SK-N-SH (cell line): ENCODE results near the gene MSL3B.

Source experiments
- CTCF ChIA-PET: fragments of 300-600, 350-600 bp; formaldehyde crosslinking; extraction: SDS; loops from one replicate; lab custom pipeline; 2021; lab: Yijun Ruan, JAX
- POLR2A ChIA-PET: fragments of 350-600 bp; sonication (Branson Sonifier 250); formaldehyde crosslinking; extraction: SDS; loops from one replicate; lab custom pipeline; 2020; ENCODE audit warnings: antibody characterized with exemption, inconsistent platforms; lab: Yijun Ruan, JAX
- DNase-seq: peaks from one replicate; pipeline ENCODE4 v3.0.0; 2012
- H2AFZ ChIP-seq: fragments of 200-600 bp; sonication (generic); 2 replicates; pipeline ENCODE4 v1.8.1; 2016; ENCODE audit warnings: antibody characterized with exemption, mild to moderate bottlenecking, low read depth
- H3F3A ChIP-seq: fragments of 200-600 bp; sonication (generic); replicated peaks from 2 replicates; pipeline ENCODE3; 2016; ENCODE audit warnings: antibody characterized with exemption, mild to moderate bottlenecking; ENCODE audit not compliant: insufficient read depth
- H3K27ac ChIP-seq, 2 experiments: fragments of 200-500 bp in 1 of 2; fragments of 200-600 bp in 1 of 2; sonication (Bioruptor generic) in 1 of 2; sonication (generic), shearing (Covaris generic) in 1 of 2; 2 replicates each; pipeline versions ENCODE4 v1.5.1 to v1.6.1; 2014 to 2016; ENCODE audit warnings: low read depth in 2 of 2, inconsistent platforms in 1 of 2, low read length in 1 of 2, mild to moderate bottlenecking in 1 of 2, mixed read lengths in 1 of 2
- H3K27me3 ChIP-seq: fragments of 200-600 bp; sonication (generic), shearing (Covaris generic); 2 replicates; pipeline ENCODE4 v1.6.1; 2016; ENCODE audit warnings: mixed run types; ENCODE audit not compliant: insufficient read depth
- H3K36me3 ChIP-seq, 2 experiments: fragments of 200-500 bp in 1 of 2; fragments of 200-600 bp in 1 of 2; sonication (Bioruptor generic) in 1 of 2; sonication (generic) in 1 of 2; replicated peaks in 1 of 2; 2 replicates each; pipeline versions ENCODE3 to v1.5.1; 2014 to 2016; ENCODE audit warnings: low read length in 1 of 2, mild to moderate bottlenecking in 1 of 2; ENCODE audit not compliant: insufficient read depth in 2 of 2, control insufficient read depth in 1 of 2
- H3K4me1 ChIP-seq, 2 experiments: fragments of 200-500 bp in 1 of 2; fragments of 200-600 bp in 1 of 2; sonication (Bioruptor generic) in 1 of 2; sonication (generic), shearing (Covaris generic) in 1 of 2; 2 replicates each; pipeline versions ENCODE4 v1.5.1 to v1.6.1; 2014 to 2016; ENCODE audit warnings: low read depth in 1 of 2, low read length in 1 of 2, mixed run types in 1 of 2; ENCODE audit not compliant: insufficient read depth in 2 of 2, control insufficient read depth in 1 of 2
- H3K4me2 ChIP-seq: fragments of 200-600 bp; sonication (generic), shearing (Covaris generic); 2 replicates; pipeline ENCODE4 v1.6.1; 2017; ENCODE audit warnings: mixed run types
- H3K4me3 ChIP-seq, 2 experiments: fragments of 200-500 bp in 1 of 2; fragments of 200-600 bp in 1 of 2; sonication (Bioruptor generic) in 1 of 2; sonication (generic), shearing (Covaris generic) in 1 of 2; 2 replicates each; pipeline versions ENCODE4 v1.5.1 to v1.8.1; 2014 to 2016; ENCODE audit warnings: low read depth in 2 of 2, inconsistent platforms in 1 of 2, low read length in 1 of 2, mild to moderate bottlenecking in 1 of 2, mixed read lengths in 1 of 2, moderate library complexity in 1 of 2
- H3K79me2 ChIP-seq: fragments of 200-600 bp; sonication (generic); 2 replicates; pipeline ENCODE4 v1.8.1; 2017; ENCODE audit warnings: mild to moderate bottlenecking; ENCODE audit not compliant: insufficient read depth
- H3K9ac ChIP-seq: fragments of 200-600 bp; sonication (generic); 2 replicates; pipeline ENCODE4 v1.6.1; 2017; ENCODE audit warnings: mixed run types
- H3K9me2 ChIP-seq: fragments of 200-600 bp; sonication (generic); 2 replicates; pipeline ENCODE4 v1.6.1; 2017; ENCODE audit warnings: mixed run types
- H3K9me3 ChIP-seq: fragments of 200-600 bp; sonication (generic); 2 replicates; pipeline ENCODE4 v1.6.1; 2017; ENCODE audit warnings: mixed run types, mild to moderate bottlenecking, moderate library complexity
- H4K20me1 ChIP-seq: fragments of 200-600 bp; sonication (generic); 2 replicates; pipeline ENCODE4 v1.6.1; 2017; ENCODE audit warnings: mild to moderate bottlenecking, mixed run types; ENCODE audit not compliant: insufficient read depth
- ELF1 ChIP-seq: IDR thresholded peaks from 2 replicates; pipeline ENCODE4 v1.4.0; 2012
- FOSL2 ChIP-seq: IDR thresholded peaks from 2 replicates; pipeline ENCODE4 v1.4.0; 2012; ENCODE audit warnings: low read depth, mild to moderate bottlenecking, moderate library complexity, borderline replicate concordance
- GABPA ChIP-seq: IDR thresholded peaks from 2 replicates; pipeline ENCODE4 v1.4.0; 2012; ENCODE audit warnings: low read depth, mild to moderate bottlenecking
- GATA2 ChIP-seq: sonication (generic); formaldehyde crosslinking; IDR thresholded peaks from 2 replicates; pipeline ENCODE4 v1.5.0; 2020; ENCODE audit warnings: mild to moderate bottlenecking, missing genetic modification reagents
- NRF1 ChIP-seq: IDR thresholded peaks from 2 replicates; pipeline ENCODE4 v1.6.1; 2012; ENCODE audit warnings: low read depth, mild to moderate bottlenecking, low read length
- POLR2AphosphoS5 ChIP-seq: IDR thresholded peaks from 2 replicates; pipeline ENCODE4 v1.6.1; 2012; ENCODE audit warnings: low read depth, low read length
- RCOR1 ChIP-seq: fragments of 150-350 bp; IDR thresholded peaks from 2 replicates; pipeline ENCODE4 v1.6.1; 2017; ENCODE audit warnings: antibody characterized with exemption, low read length
- SMC3 ChIP-seq: IDR thresholded peaks from 2 replicates; pipeline ENCODE4 v1.6.1; 2012; ENCODE audit warnings: low read depth, low read length, improper control_type of control experiment
- TAF1 ChIP-seq: IDR thresholded peaks from 2 replicates; pipeline ENCODE4 v1.6.1; 2012; ENCODE audit warnings: low read depth, mild to moderate bottlenecking, low read length, moderate library complexity, borderline replicate concordance
- TCF12 ChIP-seq: IDR thresholded peaks from 2 replicates; pipeline ENCODE4 v1.4.0; 2012
- YY1 ChIP-seq: IDR thresholded peaks from 2 replicates; pipeline ENCODE4 v1.4.0; 2012; ENCODE audit warnings: low read depth, mild to moderate bottlenecking
- WGBS: methylation state at CpG from one replicate; pipeline ENCODE4 v1.1.6; 2017; ENCODE audit warnings: low lambda C conversion rate; 5-methylcytosine and 5-hydroxymethylcytosine counted together
- TF ChIP-seq, protein P1 (sequence below): fragments of 150-350 bp; IDR thresholded peaks from 2 replicates; pipeline ENCODE4 v1.6.1; 2017; ENCODE audit warnings: antibody characterized with exemption, low read length, low read depth, borderline replicate concordance
- TF ChIP-seq, protein P2 (sequence below): IDR thresholded peaks from 2 replicates; pipeline ENCODE4 v1.4.0; 2012; ENCODE audit warnings: low read depth, borderline replicate concordance
- TF ChIP-seq, protein P3 (sequence below): fragments of 200-600 bp; sonication (generic); IDR thresholded peaks from 2 replicates; pipeline ENCODE4 v1.6.1; 2017; ENCODE audit warnings: antibody characterized with exemption, mild to moderate bottlenecking, moderate library complexity
- TF ChIP-seq, protein P4 (sequence below): IDR thresholded peaks from 2 replicates; pipeline ENCODE4 v1.4.0; 2012; ENCODE audit warnings: low read depth, borderline replicate concordance
- TF ChIP-seq, protein P5 (sequence below): IDR thresholded peaks from 2 replicates; pipeline ENCODE4 v1.4.0; 2012; ENCODE audit warnings: low read depth

Gene MSL3B

DNA sequence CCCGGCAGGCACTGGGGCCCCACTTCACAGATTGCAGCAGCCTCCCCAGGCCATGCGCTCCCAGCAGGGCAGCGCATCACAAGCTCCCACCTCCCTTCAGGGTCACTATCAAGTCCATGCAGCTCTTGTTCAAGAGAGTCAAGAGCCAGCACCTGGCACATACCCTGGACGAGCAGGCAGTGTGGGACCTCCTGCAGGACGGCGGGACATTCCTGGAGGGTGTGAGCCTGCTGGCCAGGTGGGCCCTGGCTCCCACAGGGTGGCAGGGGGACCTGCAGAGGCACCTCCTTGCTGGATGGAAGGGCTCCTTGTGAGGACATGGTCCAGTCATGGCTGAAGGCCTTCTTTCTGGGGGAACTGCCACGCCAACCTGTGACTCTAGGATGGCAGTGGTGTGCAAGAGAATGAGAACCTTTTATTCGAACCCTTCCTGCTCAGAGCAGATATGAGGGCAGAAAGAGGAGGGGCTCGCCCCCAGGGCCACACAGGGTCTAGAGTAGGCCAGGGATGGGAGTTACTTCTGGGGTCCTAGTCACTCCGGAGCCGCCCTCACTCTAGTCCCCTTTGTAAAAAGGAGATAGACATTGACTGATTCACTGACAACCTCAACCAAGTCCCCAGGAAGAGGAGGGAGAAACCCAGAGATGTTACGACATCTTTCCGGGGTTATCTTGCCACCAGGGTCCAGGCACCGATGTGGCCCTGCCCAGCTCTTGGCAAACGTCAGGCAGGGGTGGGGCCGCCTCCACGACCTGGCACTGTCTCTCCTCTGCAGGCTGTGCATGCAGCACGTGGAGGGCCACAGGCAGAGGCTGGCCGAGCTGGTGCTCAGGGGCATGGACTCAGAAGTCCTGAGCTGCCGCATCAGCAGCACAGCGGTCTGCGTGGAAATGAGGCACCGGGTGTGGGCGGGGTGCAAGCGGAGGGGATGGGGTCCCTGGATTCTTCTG, 45.1 kb downstream of the MSL3B start:
- Histone ChIP-seq H3K9ac (no peak overlapping the region), H3K4me2 (no peak overlapping the region), H3K27me3 (no peaks in the 10 kb centered on the region), H3K4me3 (no peak overlapping the region), H3K79me2 (no peaks in the 10 kb centered on the region), H3F3A (no peaks in the 10 kb centered on the region), H3K9me3 (no peaks in the 10 kb centered on the region), H3K9me2 (no peaks in the 10 kb centered on the region), H3K27ac (no peak overlapping the region)
- ChIA-PET POLR2A (no interaction called here), CTCF (no interaction called here)
- WGBS: 79% methylated on average over 16 of the region's 25 CpGs
- TF ChIP-seq POLR2AphosphoS5 (no peak), GABPA (no peak), FOSL2 (no peak), GATA2 (CRISPR knock-in tag) (no peak), SMC3 (no peak), ELF1 (no peak), TAF1 (no peak), NRF1 (no peak)
- TF ChIP-seq, protein P1, sequence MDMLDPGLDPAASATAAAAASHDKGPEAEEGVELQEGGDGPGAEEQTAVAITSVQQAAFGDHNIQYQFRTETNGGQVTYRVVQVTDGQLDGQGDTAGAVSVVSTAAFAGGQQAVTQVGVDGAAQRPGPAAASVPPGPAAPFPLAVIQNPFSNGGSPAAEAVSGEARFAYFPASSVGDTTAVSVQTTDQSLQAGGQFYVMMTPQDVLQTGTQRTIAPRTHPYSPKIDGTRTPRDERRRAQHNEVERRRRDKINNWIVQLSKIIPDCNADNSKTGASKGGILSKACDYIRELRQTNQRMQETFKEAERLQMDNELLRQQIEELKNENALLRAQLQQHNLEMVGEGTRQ: no peak
- TF ChIP-seq, protein P2, sequence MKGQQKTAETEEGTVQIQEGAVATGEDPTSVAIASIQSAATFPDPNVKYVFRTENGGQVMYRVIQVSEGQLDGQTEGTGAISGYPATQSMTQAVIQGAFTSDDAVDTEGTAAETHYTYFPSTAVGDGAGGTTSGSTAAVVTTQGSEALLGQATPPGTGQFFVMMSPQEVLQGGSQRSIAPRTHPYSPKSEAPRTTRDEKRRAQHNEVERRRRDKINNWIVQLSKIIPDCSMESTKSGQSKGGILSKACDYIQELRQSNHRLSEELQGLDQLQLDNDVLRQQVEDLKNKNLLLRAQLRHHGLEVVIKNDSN: no peak
- TF ChIP-seq, all 33 proteins: peak for 0
- no peaks in the 10 kb centered on the region for H3K36me3 ChIP-seq
- H4K20me1 ChIP-seq: no peaks in the 10 kb centered on the region
- no peak overlapping the region for H2AFZ ChIP-seq
- no peaks in the 10 kb centered on the region for H3K4me1 ChIP-seq
- DNase-seq: no peak

DNA sequence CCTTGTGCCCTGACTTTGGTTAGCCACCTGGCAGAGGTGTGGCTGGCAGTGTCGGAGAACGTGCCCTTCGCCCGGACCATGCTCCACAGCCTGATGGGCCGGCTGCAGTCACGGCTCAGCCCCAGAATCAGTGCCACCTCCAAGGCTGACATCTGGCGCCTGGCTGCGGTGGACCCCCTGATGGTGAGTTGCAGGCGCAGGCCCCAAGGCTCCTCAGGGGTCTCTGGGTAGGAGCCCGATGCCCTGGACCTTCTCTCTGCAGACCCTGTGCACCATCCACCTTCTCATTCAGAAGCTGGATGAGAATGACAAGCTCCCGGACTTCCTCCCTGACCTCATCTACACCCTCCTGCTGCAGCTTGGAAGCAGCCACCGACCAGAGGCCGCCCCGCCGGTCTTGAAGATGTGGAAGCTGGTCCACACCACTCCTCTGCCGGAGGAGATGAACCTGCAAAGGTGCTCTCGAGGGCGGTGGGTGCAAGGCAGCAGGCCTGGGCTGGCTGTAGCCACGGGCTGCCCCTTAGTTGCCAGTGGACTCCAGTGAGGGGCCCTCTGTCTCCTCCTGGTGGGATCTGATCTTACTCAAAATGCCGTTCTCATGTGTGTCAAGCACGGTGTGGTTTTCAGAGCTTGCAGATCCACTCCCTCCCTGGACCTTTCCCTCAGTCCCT, 46.0 kb downstream of the MSL3B start:
- H3K27me3 ChIP-seq: no peaks in the 10 kb centered on the region
- no peaks in the 10 kb centered on the region for H4K20me1 ChIP-seq
- no peaks in the 10 kb centered on the region for H3K9me3 ChIP-seq
- no peak overlapping the region for H3K9ac ChIP-seq
- ChIA-PET POLR2A (no interaction called here), CTCF (no interaction called here)
- H2AFZ ChIP-seq: no peak overlapping the region
- 93% methylated on average over 12 of the region's 21 CpGs for WGBS
- DNase-seq: no peak
- H3K79me2 ChIP-seq: no peaks in the 10 kb centered on the region
- H3K36me3 ChIP-seq: no peaks in the 10 kb centered on the region
- H3K9me2 ChIP-seq: no peaks in the 10 kb centered on the region
- H3K4me3 ChIP-seq: no peak overlapping the region
- no peaks in the 10 kb centered on the region for H3F3A ChIP-seq
- no peak overlapping the region for H3K4me2 ChIP-seq
- no peak overlapping the region for H3K27ac ChIP-seq
- no peaks in the 10 kb centered on the region for H3K4me1 ChIP-seq
- TF ChIP-seq, protein P3, sequence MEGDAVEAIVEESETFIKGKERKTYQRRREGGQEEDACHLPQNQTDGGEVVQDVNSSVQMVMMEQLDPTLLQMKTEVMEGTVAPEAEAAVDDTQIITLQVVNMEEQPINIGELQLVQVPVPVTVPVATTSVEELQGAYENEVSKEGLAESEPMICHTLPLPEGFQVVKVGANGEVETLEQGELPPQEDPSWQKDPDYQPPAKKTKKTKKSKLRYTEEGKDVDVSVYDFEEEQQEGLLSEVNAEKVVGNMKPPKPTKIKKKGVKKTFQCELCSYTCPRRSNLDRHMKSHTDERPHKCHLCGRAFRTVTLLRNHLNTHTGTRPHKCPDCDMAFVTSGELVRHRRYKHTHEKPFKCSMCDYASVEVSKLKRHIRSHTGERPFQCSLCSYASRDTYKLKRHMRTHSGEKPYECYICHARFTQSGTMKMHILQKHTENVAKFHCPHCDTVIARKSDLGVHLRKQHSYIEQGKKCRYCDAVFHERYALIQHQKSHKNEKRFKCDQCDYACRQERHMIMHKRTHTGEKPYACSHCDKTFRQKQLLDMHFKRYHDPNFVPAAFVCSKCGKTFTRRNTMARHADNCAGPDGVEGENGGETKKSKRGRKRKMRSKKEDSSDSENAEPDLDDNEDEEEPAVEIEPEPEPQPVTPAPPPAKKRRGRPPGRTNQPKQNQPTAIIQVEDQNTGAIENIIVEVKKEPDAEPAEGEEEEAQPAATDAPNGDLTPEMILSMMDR: no peak
- TF ChIP-seq, protein P4, sequence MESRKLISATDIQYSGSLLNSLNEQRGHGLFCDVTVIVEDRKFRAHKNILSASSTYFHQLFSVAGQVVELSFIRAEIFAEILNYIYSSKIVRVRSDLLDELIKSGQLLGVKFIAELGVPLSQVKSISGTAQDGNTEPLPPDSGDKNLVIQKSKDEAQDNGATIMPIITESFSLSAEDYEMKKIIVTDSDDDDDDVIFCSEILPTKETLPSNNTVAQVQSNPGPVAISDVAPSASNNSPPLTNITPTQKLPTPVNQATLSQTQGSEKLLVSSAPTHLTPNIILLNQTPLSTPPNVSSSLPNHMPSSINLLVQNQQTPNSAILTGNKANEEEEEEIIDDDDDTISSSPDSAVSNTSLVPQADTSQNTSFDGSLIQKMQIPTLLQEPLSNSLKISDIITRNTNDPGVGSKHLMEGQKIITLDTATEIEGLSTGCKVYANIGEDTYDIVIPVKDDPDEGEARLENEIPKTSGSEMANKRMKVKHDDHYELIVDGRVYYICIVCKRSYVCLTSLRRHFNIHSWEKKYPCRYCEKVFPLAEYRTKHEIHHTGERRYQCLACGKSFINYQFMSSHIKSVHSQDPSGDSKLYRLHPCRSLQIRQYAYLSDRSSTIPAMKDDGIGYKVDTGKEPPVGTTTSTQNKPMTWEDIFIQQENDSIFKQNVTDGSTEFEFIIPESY: no peak
- TF ChIP-seq, protein P5, sequence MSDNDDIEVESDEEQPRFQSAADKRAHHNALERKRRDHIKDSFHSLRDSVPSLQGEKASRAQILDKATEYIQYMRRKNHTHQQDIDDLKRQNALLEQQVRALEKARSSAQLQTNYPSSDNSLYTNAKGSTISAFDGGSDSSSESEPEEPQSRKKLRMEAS: no peak
- TF ChIP-seq YY1 (no peak), TCF12 (no peak), RCOR1 (no peak)
- TF ChIP-seq, protein P2: no peak
